HUES64 (cell line): ENCODE data around the gene COPZ2. TPM values are rescaled to one million over a fixed set of nuclear protein-coding genes. Genes with fewer than 3 reads are reported as not detected.
"Not testable (repeated sequence)": the region's sequence is repeated elsewhere in the genome, so short reads cannot be mapped to it uniquely, and the experiment has no call there.

Source experiments
- H3K27ac ChIP-seq: 2 replicates; pipeline ENCODE4 v1.7.0; 2013; ENCODE audit warnings: low read depth, low read length, inconsistent platforms
- H3K27me3 ChIP-seq: 2 replicates; pipeline ENCODE4 v1.6.1; 2013; ENCODE audit warnings: mild to moderate bottlenecking, low read length; ENCODE audit not compliant: insufficient read depth
- H3K36me3 ChIP-seq: 2 replicates; pipeline ENCODE4 v1.6.1; 2013; ENCODE audit warnings: mild to moderate bottlenecking, low read length; ENCODE audit not compliant: insufficient read depth
- H3K4me1 ChIP-seq: 2 replicates; pipeline ENCODE4 v1.6.1; 2013; ENCODE audit warnings: mild to moderate bottlenecking, low read length, moderate library complexity; ENCODE audit not compliant: insufficient read depth
- H3K4me3 ChIP-seq: 2 replicates; pipeline ENCODE4 v1.5.1; 2013; ENCODE audit warnings: mild to moderate bottlenecking, low read length, moderate library complexity
- H3K9ac ChIP-seq: 2 replicates; pipeline ENCODE4 v1.6.1; 2013; ENCODE audit warnings: mild to moderate bottlenecking, low read depth, low read length
- H3K9me3 ChIP-seq: 2 replicates; pipeline ENCODE4 v1.6.1; 2013; ENCODE audit warnings: low read depth, low read length; ENCODE audit not compliant: insufficient read depth
- WGBS: fragments of 150-250, 120-280 bp; methylation state at CpG from one replicate; pipeline ENCODE4 v1.1.7; 2013; ENCODE audit warnings: missing lambda C conversion rate; 5-methylcytosine and 5-hydroxymethylcytosine counted together
- polyA plus RNA-seq, 2 experiments: library from polyadenylated mRNA; stranded (reverse); fragments of 50-300 nt; gene quantifications; one replicate each; pipeline ENCODE4 v1.2.3, GENCODE V29; 2013

Gene COPZ2
- polyA plus RNA-seq (2013, experiment 1 of 2): 0.70 TPM
- 1.2 TPM for polyA plus RNA-seq (2013, experiment 2 of 2)

GRCh38 chr17:48037036-48037837 is at the start of gene COPZ2:
Gene COPZ2 (minus strand): TSS chr17:48037797. CDS start chr17:48037777, 20 bp downstream.
- no peak within 1 kb of the TSS for H3K27ac ChIP-seq

GRCh38 chr17:48084932-48085331 is 47.3 kb upstream of the COPZ2 start:
- Histone ChIP-seq H3K9ac (no peak overlapping the region), H3K27me3 (no peaks in the 10 kb centered on the region)

More at GRCh38 chr17:48037036-48037837, at the start of gene COPZ2:
- H3K4me1 ChIP-seq: peaks cover 4% of the 10 kb centered on the region; the same call in 1 of the 2 replicates
- H3K9me3 ChIP-seq: no peaks in the 10 kb centered on the region
- H3K36me3 ChIP-seq: no peaks in the 10 kb centered on the region
- no peak within 1 kb of the TSS for H3K9ac ChIP-seq
- WGBS: 5% methylated on average over 73 of the region's 73 CpGs
- H3K27me3 ChIP-seq: peaks cover 37% of the 10 kb centered on the region
- H3K4me3 ChIP-seq: peak within 1 kb of the TSS; percentile 67

DNA sequence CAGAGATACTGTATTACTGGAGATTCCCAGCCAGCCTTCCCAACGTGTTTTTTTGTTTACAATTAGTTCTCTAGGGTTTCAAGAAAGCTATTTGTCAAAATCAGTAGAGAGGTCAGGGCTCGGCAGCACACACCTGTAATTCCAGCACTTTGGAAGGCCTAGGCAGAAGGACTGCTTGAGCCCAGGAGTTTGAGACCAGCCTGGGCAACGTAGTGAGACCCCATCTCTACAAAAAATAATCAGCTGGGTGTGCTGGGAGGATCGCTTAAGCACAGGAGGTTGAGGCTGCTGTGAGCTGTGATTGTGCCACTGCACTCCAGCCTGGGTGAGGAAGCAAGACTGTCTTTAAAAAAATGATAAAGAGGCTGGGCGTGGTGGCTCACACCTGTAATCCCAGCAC is 44.3 kb upstream of the COPZ2 start:
- Histone ChIP-seq H3K4me3 (no peak overlapping the region), H3K9me3 (no peaks in the 10 kb centered on the region), H3K4me1 (no peaks in the 10 kb centered on the region), H3K36me3 (peaks cover 2% of the 10 kb centered on the region), H3K9ac (no peak overlapping the region), H3K27ac (no peak overlapping the region), H3K27me3 (no peaks in the 10 kb centered on the region)
- WGBS: 90% methylated on average over 5 of the region's 5 CpGs

More at GRCh38 chr17:48084932-48085331, 47.3 kb upstream of the COPZ2 start:
- H3K4me1 ChIP-seq: no peaks in the 10 kb centered on the region
- no peaks in the 10 kb centered on the region for H3K9me3 ChIP-seq
- H3K27ac ChIP-seq: no peak overlapping the region
- H3K36me3 ChIP-seq: no peaks in the 10 kb centered on the region
- 84% methylated on average over 2 of the region's 2 CpGs for WGBS
- H3K4me3 ChIP-seq: no peak overlapping the region

DNA sequence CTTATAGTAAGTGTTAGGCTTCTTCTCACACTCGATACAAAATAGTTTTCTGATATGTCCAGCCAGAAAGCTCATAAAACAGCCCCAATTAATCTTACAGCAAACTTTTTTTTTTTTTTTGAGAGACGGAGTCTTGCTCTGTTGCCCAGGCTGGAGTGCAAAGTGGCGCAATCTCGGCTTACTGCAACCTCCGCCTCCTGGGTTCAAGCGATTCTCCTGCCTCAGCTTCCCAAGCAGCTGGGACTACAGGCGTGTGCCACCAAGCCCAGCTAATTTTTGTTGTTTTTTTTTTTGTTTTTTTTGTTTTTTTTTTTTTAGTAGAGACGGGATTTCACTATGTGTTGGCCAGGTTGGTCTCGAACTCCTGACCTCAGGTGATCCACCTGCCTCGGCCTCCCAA is 39.6 kb upstream of the COPZ2 start:
- H3K9ac ChIP-seq, H3K4me1 ChIP-seq, H3K9me3 ChIP-seq, H3K4me3 ChIP-seq, H3K27me3 ChIP-seq, H3K27ac ChIP-seq: not testable (repeated sequence)
- peaks cover 44% of the 10 kb centered on the region for H3K36me3 ChIP-seq
- 96% methylated on average over 10 of the region's 10 CpGs for WGBS

GRCh38 chr17:48074322-48075081 is 36.9 kb upstream of the COPZ2 start:
- H3K36me3 ChIP-seq: peaks cover 70% of the 10 kb centered on the region

DNA sequence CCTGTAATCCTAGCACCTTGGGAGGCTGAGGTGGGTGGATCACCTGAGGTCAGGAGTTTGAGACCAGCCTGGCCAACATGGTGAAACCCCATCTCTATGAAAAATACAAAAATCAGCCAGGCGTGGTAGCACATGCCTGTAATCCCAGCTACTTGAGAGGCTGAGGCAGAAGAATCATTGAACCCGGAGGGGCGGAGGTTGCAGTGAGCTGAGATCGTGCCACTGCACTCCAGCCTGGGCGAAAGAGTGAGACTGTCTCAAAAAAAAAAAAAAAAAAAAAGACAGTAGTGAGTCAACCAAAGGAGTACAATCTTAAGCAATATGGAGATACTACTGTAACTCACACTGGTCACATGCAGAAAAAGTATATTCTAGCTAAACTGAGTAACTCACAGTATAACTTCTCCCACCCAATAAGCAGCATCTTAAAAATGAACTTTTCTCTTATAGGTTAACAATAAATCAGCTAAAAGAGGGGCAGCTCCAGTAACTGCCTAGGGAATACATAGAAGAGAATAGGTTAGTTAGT is 36.0 kb upstream of the COPZ2 start:
- not testable (repeated sequence) for H3K4me3 ChIP-seq, H3K9ac ChIP-seq, H3K27ac ChIP-seq, H3K27me3 ChIP-seq, H3K9me3 ChIP-seq, H3K4me1 ChIP-seq
- WGBS: 96% methylated on average over 5 of the region's 5 CpGs
- H3K36me3 ChIP-seq: peaks cover 75% of the 10 kb centered on the region

More at GRCh38 chr17:48074322-48075081, 36.9 kb upstream of the COPZ2 start:
- Histone ChIP-seq H3K4me3 (no peak overlapping the region), H3K9ac (no peak overlapping the region), H3K4me1 (no peaks in the 10 kb centered on the region), H3K27ac (no peak overlapping the region), H3K27me3 (no peaks in the 10 kb centered on the region), H3K9me3 (no peaks in the 10 kb centered on the region)
- WGBS: 97% methylated on average over 7 of the region's 7 CpGs

DNA sequence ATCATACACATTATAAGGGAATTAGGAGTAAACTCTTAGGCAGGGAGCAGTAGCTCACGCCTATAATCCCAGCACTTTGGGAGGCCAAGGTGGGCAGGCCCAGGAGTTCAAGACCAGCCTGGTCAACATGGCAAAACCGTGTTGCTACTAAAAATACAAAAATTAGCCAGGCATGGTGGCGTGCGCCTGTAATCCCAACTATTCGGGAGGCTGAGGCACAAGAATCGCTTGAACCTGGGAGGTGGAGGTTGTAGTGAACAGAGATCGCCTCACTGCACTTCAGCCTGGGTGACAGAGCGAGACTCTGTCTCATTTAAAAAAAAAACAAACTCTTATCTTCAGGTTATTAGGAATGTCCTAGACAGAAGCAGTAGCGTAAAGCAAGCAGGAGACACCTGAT is 35.2 kb upstream of the COPZ2 start:
- not testable (repeated sequence) for H3K9ac ChIP-seq, H3K27me3 ChIP-seq, H3K27ac ChIP-seq, H3K4me3 ChIP-seq, H3K9me3 ChIP-seq, H3K4me1 ChIP-seq
- peaks cover 80% of the 10 kb centered on the region for H3K36me3 ChIP-seq
- 94% methylated on average over 9 of the region's 9 CpGs for WGBS

DNA sequence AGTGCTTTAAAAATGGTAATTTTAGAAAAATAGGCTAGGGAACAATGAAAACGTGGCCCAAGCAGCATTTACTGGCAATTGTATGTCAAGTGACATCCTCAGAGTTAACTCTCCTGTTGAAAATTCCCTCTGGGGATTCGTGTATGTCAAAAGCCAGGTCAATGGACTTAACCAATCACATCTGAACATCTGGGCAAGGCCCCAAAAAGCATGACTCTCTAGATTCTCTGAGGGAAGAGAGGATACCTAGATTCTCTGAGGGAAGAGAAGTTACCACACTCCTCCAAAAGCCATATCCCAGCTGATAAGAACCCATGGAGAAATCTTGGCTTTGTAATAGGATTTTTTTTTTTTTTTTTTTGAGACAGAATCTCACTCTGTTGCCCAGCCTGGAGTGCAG is 34.1 kb upstream of the COPZ2 start:
- WGBS: 89% methylated on average over 2 of the region's 2 CpGs
- no peaks in the 10 kb centered on the region for H3K27me3 ChIP-seq
- H3K4me1 ChIP-seq: no peaks in the 10 kb centered on the region
- peaks cover 87% of the 10 kb centered on the region for H3K36me3 ChIP-seq
- H3K9me3 ChIP-seq: no peaks in the 10 kb centered on the region
- H3K9ac ChIP-seq: no peak overlapping the region
- H3K4me3 ChIP-seq: no peak overlapping the region
- no peak overlapping the region for H3K27ac ChIP-seq

DNA sequence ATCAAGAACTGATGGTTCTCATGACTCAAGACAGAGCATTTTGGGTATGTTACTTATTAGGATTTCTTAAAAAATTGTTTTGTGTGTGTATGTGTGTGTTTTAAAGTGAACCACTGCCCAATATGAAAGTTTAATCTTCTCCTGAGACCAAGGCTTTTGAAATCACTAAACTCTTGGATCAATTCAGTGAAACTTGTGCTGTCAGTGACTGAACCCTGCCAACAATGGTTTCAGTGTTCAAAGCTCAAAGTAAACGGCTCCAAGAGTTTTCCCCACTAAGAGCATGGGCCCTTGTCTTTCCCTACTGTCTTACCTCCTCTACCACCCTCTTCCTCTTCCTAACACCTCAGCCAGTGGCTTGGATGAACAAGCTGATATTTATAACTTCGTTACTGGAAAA is 32.6 kb upstream of the COPZ2 start:
- no peaks in the 10 kb centered on the region for H3K9me3 ChIP-seq
- no peaks in the 10 kb centered on the region for H3K27me3 ChIP-seq
- no peak overlapping the region for H3K9ac ChIP-seq
- WGBS: 94% methylated on average over 2 of the region's 2 CpGs
- H3K36me3 ChIP-seq: peaks cover 78% of the 10 kb centered on the region
- H3K27ac ChIP-seq: no peak overlapping the region
- H3K4me1 ChIP-seq: no peaks in the 10 kb centered on the region
- no peak overlapping the region for H3K4me3 ChIP-seq

GRCh38 chr17:48068491-48068961 is 30.9 kb upstream of the COPZ2 start:
- Histone ChIP-seq H3K9me3 (no peaks in the 10 kb centered on the region), H3K36me3 (peaks cover 78% of the 10 kb centered on the region), H3K4me1 (no peaks in the 10 kb centered on the region), H3K27ac (no peak overlapping the region), H3K9ac (no peak overlapping the region), H3K4me3 (no peak overlapping the region), H3K27me3 (no peaks in the 10 kb centered on the region)
- 85% methylated on average over 3 of the region's 3 CpGs for WGBS

DNA sequence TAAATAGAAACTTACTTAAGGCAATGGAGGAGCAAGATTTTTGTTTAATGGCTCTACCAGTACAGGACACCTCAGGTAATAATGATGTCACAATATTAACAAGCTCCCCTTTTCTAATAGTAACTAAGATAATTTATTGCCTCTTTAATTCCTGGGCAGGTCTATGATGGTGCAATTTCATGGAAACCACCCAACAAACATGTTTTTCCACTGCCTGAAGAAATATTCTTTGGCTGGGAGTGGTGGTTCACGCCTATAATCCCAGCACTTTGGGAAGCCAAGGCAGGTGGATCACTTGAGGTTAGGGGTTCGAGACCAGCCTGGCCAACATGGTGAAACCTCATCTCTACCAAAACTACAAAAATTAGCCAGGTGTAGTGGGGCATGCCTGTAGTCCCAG is 30.2 kb upstream of the COPZ2 start:
- 93% methylated on average over 2 of the region's 2 CpGs for WGBS
- not testable (repeated sequence) for H3K9me3 ChIP-seq, H3K9ac ChIP-seq, H3K27me3 ChIP-seq, H3K27ac ChIP-seq, H3K4me1 ChIP-seq, H3K4me3 ChIP-seq
- H3K36me3 ChIP-seq: peaks cover 78% of the 10 kb centered on the region
